Measurements from ENCODE around the gene LY6G6C.

Gene LY6G6C

DNA sequence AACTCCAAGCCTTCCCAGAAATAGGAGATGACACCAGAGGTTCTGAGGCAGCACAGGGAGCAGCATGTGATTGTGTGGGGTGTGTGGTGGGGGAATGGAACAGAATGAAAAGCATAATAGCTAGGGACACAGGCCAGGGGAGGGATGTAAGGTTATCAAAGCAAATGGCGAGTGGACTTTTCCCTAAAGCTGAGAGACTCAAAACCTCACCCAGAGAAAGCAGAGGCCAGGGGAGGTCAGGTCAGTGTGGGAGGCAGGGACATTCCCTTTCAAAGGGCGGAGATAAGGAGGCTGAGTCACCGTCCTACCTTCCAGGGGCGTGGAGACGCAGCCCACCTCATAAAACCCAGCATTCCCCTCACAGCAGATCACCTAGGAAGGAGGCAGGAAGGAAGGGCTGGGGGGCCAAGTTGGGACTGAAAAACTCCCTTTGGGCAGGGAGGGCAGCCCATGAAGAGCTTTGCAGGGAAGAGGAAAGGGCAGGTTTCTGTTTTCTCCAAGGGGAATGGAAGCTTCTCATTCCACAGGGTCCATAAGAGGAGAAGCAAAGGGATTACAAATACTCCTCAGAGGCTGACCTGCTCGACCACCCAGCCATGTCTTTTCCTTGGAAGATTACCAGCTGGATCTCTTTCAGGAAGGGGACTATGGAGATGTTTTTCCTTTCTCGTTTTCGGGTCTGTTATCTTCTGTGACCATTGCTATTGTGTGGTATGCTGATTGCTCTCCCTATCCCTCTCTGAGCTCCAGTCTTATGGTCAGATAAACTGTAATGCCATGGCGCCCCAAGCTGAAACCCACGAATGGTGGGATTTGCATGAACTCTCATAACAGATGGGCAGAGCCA, 31.1 kb downstream of the LY6G6C start:
- peaks cover 0 to 78% of the 10 kb centered on the region in 2 experiments; a peak in 2 of 3 replicates for H3K36me3 ChIP-seq (ENCODE audit: control insufficient read depth in 2 of 2, insufficient read depth in 1 of 2, low read length in 2 of 2)
- POLR2A ChIA-PET = interaction anchor here (0.6 to 1.4 kb wide), 7 partner anchors 8 to 172 kb away, joined by 3 to 9 read pairs (median 4); partner anchors contain the start of genes ABHD16A, CSNK2B, HSPA1A and HSPA1B

More for the DNA sequence above, 31.1 kb downstream of the LY6G6C start:
- H3K4me3 ChIP-seq (ENCODE audit: low read depth, low read length) = no peak overlapping the region
- H3K4me1 ChIP-seq (ENCODE audit: control insufficient read depth, insufficient read depth, low read length) = no peaks in the 10 kb centered on the region
- no peaks in the 10 kb centered on the region for H3K9me3 ChIP-seq (ENCODE audit: control insufficient read depth, insufficient read depth, low read depth, low read length)
- CTCF ChIA-PET = interaction anchor here (0.5 to 4.6 kb wide), 23 partner anchors 8 to 276 kb away, joined by 3 to 24 read pairs (median 4); partner anchors contain the start of genes ABHD16A, C6orf47, DDAH2 and LY6G5B
- H3K27ac ChIP-seq (ENCODE audit: extremely low read depth, low read depth, low read length) = no peak overlapping the region
- TF ChIP-seq SP3 (tag by site-specific recombination; IDR thresholded peaks at IDR 0.05) = peak; percentile 18; the same call in 1 of the 2 replicates
- TF ChIP-seq, protein P1, sequence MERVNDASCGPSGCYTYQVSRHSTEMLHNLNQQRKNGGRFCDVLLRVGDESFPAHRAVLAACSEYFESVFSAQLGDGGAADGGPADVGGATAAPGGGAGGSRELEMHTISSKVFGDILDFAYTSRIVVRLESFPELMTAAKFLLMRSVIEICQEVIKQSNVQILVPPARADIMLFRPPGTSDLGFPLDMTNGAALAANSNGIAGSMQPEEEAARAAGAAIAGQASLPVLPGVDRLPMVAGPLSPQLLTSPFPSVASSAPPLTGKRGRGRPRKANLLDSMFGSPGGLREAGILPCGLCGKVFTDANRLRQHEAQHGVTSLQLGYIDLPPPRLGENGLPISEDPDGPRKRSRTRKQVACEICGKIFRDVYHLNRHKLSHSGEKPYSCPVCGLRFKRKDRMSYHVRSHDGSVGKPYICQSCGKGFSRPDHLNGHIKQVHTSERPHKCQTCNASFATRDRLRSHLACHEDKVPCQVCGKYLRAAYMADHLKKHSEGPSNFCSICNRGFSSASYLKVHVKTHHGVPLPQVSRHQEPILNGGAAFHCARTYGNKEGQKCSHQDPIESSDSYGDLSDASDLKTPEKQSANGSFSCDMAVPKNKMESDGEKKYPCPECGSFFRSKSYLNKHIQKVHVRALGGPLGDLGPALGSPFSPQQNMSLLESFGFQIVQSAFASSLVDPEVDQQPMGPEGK (tag by site-specific recombination; IDR thresholded peaks at IDR 0.05) = 0 out of 2 replicates have a peak, but pooled peaks have one; percentile 39
- TF ChIP-seq EGR2 (tag by site-specific recombination; IDR thresholded peaks at IDR 0.05; ENCODE audit: low read depth) = peak; percentile 89
- no peak for TF ChIP-seq ZNF785 (tag by site-specific recombination; IDR thresholded peaks at IDR 0.05)
- TF ChIP-seq ZNF658 (tag by site-specific recombination; IDR thresholded peaks at IDR 0.05) = no peak
- no peak for TF ChIP-seq ZNF560 (tag by site-specific recombination; IDR thresholded peaks at IDR 0.05; ENCODE audit: borderline replicate concordance)
- TF ChIP-seq ZNF664 (tag by site-specific recombination; IDR thresholded peaks at IDR 0.05) = no peak
- TF ChIP-seq SP7 (tag by site-specific recombination; IDR thresholded peaks at IDR 0.05) = peak; percentile 73
- TF ChIP-seq ZNF701 (tag by site-specific recombination; IDR thresholded peaks at IDR 0.05) = no peak
- TF ChIP-seq KLF7 (tag by site-specific recombination; IDR thresholded peaks at IDR 0.05; ENCODE audit: borderline replicate concordance) = no peak
- no peak for TF ChIP-seq ZNF112 (tag by site-specific recombination; IDR thresholded peaks at IDR 0.05)
- peak; percentile 93 for TF ChIP-seq KLF1 (tag by site-specific recombination; IDR thresholded peaks at IDR 0.05)
- no peak for TF ChIP-seq OSR2 (tag by site-specific recombination; IDR thresholded peaks at IDR 0.05)
- TF ChIP-seq SP2 (tag by site-specific recombination; IDR thresholded peaks at IDR 0.05) = peak; percentile 25; the same call in 1 of the 2 replicates
- TF ChIP-seq ZNF37A (tag by site-specific recombination; IDR thresholded peaks at IDR 0.05) = no peak
- TF ChIP-seq ZNF549 (tag by site-specific recombination; IDR thresholded peaks at IDR 0.05) = no peak
- TF ChIP-seq, protein P2, sequence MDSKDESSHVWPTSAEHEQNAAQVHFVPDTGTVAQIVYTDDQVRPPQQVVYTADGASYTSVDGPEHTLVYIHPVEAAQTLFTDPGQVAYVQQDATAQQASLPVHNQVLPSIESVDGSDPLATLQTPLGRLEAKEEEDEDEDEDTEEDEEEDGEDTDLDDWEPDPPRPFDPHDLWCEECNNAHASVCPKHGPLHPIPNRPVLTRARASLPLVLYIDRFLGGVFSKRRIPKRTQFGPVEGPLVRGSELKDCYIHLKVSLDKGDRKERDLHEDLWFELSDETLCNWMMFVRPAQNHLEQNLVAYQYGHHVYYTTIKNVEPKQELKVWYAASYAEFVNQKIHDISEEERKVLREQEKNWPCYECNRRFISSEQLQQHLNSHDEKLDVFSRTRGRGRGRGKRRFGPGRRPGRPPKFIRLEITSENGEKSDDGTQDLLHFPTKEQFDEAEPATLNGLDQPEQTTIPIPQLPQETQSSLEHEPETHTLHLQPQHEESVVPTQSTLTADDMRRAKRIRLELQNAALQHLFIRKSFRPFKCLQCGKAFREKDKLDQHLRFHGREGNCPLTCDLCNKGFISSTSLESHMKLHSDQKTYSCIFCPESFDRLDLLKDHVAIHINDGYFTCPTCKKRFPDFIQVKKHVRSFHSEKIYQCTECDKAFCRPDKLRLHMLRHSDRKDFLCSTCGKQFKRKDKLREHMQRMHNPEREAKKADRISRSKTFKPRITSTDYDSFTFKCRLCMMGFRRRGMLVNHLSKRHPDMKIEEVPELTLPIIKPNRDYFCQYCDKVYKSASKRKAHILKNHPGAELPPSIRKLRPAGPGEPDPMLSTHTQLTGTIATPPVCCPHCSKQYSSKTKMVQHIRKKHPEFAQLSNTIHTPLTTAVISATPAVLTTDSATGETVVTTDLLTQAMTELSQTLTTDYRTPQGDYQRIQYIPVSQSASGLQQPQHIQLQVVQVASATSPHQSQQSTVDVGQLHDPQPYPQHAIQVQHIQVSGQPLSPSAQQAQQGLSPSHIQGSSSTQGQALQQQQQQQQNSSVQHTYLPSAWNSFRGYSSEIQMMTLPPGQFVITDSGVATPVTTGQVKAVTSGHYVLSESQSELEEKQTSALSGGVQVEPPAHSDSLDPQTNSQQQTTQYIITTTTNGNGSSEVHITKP (tag by site-specific recombination; IDR thresholded peaks at IDR 0.05) = no peak
- TF ChIP-seq SALL2 (tag by site-specific recombination; IDR thresholded peaks at IDR 0.05; ENCODE audit: borderline replicate concordance) = no peak
- TF ChIP-seq GLIS2 (tag by site-specific recombination; IDR thresholded peaks at IDR 0.05) = peak; percentile 41; the same call in 1 of the 2 replicates
- TF ChIP-seq, protein P3, sequence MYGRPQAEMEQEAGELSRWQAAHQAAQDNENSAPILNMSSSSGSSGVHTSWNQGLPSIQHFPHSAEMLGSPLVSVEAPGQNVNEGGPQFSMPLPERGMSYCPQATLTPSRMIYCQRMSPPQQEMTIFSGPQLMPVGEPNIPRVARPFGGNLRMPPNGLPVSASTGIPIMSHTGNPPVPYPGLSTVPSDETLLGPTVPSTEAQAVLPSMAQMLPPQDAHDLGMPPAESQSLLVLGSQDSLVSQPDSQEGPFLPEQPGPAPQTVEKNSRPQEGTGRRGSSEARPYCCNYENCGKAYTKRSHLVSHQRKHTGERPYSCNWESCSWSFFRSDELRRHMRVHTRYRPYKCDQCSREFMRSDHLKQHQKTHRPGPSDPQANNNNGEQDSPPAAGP (tag by site-specific recombination; IDR thresholded peaks at IDR 0.05) = peak; percentile 87
- TF ChIP-seq WT1 (tag by site-specific recombination; IDR thresholded peaks at IDR 0.05) = peak; percentile 89
- TF ChIP-seq IKZF3 (tag by site-specific recombination; IDR thresholded peaks at IDR 0.05) = 0 out of 2 replicates have a peak, but pooled peaks have one; percentile 27
- peak; percentile 83 for TF ChIP-seq PRDM1 (tag by site-specific recombination; IDR thresholded peaks at IDR 0.05)
- TF ChIP-seq ZNF791 (tag by site-specific recombination; IDR thresholded peaks at IDR 0.05) = no peak
- TF ChIP-seq KLF16 (tag by site-specific recombination; IDR thresholded peaks at IDR 0.05) = 0 out of 2 replicates have a peak, but pooled peaks have one; percentile 51
- peak; percentile 90 for TF ChIP-seq ZFHX2 (tag by site-specific recombination; conservative IDR thresholded peaks at IDR 0.05)
- TF ChIP-seq ZFP41 (tag by site-specific recombination; IDR thresholded peaks at IDR 0.05; ENCODE audit: borderline replicate concordance) = no peak
- TF ChIP-seq, protein P4, sequence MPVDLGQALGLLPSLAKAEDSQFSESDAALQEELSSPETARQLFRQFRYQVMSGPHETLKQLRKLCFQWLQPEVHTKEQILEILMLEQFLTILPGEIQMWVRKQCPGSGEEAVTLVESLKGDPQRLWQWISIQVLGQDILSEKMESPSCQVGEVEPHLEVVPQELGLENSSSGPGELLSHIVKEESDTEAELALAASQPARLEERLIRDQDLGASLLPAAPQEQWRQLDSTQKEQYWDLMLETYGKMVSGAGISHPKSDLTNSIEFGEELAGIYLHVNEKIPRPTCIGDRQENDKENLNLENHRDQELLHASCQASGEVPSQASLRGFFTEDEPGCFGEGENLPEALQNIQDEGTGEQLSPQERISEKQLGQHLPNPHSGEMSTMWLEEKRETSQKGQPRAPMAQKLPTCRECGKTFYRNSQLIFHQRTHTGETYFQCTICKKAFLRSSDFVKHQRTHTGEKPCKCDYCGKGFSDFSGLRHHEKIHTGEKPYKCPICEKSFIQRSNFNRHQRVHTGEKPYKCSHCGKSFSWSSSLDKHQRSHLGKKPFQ (tag by site-specific recombination; IDR thresholded peaks at IDR 0.05) = no peak
- TF ChIP-seq YY2 (tag by site-specific recombination; IDR thresholded peaks at IDR 0.05) = no peak
